Central memory CD8-positive, alpha-beta T cell (primary cell): Measurements from ENCODE around the gene ARCN1.
A peak's percentile ranks its signal among the peaks of the same experiment; 100 is the strongest.
"Not testable (repeated sequence)": the region's sequence is repeated elsewhere in the genome, so short reads cannot be mapped to it uniquely, and the experiment has no call there.

Source experiments
- ATAC-seq: fragments of 150-1000 bp; cut with Tn5 transposase; replicated peaks from 2 replicates; pipeline ENCODE4 v1.10.0; 2022; ENCODE audit warnings: mild to moderate bottlenecking, moderate FRiP score, moderate number of reproducible peaks; ENCODE audit not compliant: poor library complexity, severe bottlenecking; ENCODE audit errors: extremely low read depth
- DNase-seq, 2 donors: peaks; one replicate each; pipeline ENCODE4 v3.0.0; 2021; ENCODE audit warnings: low spot score in 2 of 2
- H3K27ac Mint-ChIP-seq: one replicate; pipeline ENCODE4 v1.8.0; 2022; ENCODE audit warnings: low read depth, mild to moderate bottlenecking, moderate library complexity, mixed read lengths
- H3K27me3 Mint-ChIP-seq: one replicate; pipeline ENCODE4 v1.8.0; 2022; ENCODE audit warnings: mixed read lengths
- H3K36me3 Mint-ChIP-seq: one replicate; pipeline ENCODE4 v1.8.0; 2022; ENCODE audit warnings: mild to moderate bottlenecking, moderate library complexity, mixed read lengths; ENCODE audit not compliant: insufficient read depth
- H3K4me1 Mint-ChIP-seq: one replicate; pipeline ENCODE4 v1.8.0; 2022; ENCODE audit warnings: mixed read lengths
- H3K4me3 Mint-ChIP-seq: one replicate; pipeline ENCODE4 v1.8.0; 2022; ENCODE audit warnings: mild to moderate bottlenecking, moderate library complexity, mixed read lengths
- H3K9me3 Mint-ChIP-seq: one replicate; pipeline ENCODE4 v1.8.0; 2022; ENCODE audit warnings: mixed read lengths

ARCN1 gene

DNA sequence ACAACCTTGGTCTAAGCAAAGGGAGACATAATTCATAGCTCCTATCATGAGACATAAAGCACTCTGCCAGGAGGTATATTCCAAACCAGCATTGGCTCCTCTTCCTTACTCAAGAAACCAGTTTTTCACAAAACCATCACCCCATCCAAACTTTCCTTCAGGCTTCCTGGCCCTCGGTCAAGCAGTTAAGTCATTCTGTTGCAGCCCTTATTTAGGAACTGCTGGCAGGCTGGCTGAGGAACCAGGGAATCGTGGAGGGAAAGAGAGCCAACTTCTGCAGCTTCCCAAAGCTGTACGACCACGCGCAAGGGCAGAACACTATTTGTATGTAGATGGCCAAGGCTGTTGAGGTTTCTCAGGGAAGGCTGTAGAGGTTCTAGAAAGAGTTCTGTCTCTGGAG is 7.2 kb upstream of the ARCN1 start:
- Mint-ChIP-seq H3K4me1 (peaks cover 13% of the 10 kb centered on the region), H3K9me3 (no peaks in the 10 kb centered on the region), H3K36me3 (peaks cover 6% of the 10 kb centered on the region), H3K27me3 (no peaks in the 10 kb centered on the region), H3K27ac (peak overlapping the region; percentile 81), H3K4me3 (peak overlapping the region; percentile 85)
- no peak for DNase-seq
- no peak for ATAC-seq

DNA sequence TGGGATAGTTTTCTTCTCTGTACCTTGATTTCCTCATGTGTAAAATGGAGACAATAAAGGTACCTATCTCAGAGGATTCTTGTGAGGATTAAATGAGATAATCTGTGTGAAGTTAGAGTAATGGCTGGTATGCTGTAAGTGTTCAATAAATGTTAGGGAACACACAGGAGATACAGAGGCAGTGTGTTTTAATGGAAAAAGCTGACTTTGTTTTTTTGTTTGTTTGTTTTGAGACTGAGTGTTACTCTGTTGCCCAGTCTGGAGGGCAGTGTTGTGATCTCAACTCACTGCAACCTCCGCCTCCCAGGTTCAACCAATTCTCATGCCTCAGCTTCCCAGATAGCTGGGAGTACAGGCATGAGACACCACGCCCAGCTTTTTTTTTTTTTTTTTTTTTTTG is 2.5 kb upstream of the ARCN1 start:
- Mint-ChIP-seq H3K4me1 (peaks cover 35% of the 10 kb centered on the region), H3K27ac (no peak overlapping the region), H3K27me3 (no peaks in the 10 kb centered on the region), H3K36me3 (peaks cover 10% of the 10 kb centered on the region), H3K4me3 (no peak overlapping the region), H3K9me3 (no peaks in the 10 kb centered on the region)
- DNase-seq (no peak), ATAC-seq (no peak)

DNA sequence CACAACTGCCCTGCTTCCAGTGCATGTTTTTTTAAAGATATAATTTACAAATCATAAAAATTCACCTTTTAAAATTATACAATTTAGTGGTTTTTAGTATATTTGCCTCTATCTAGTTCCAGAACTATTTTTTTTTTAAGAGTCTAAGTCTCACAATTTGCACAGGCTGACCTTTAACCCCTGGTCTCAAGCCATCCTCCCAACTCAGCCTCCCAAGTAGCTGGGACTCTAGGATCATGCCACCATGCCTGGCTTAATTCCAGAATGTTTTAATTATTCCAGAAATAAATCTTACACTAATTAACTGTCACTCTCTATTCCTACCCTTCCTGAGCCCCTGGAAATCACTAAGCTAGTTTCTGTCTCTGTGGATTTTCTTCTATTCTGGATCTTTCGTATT is 1.4 kb upstream of the ARCN1 start:
- H3K27ac Mint-ChIP-seq: peak overlapping the region; percentile 90
- no peak overlapping the region for H3K4me3 Mint-ChIP-seq
- no peaks in the 10 kb centered on the region for H3K27me3 Mint-ChIP-seq

DNA sequence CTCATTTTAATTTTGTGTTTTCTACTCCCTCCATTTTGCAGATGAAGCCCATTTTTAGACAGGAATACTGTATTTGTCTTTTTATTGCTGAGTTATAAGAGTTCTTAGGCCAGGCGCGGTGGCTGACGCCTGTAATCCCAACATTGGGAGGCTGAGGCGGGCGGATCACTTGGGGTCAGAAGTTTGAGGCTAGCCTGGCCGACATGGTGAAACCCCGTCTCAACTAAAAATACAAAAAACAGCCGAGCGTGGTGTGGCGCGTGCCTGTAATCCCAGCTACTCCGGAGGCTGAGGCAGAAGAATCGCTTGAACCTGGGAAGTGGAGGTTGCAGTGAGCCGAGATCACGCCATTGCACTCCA is 528 bp upstream of the ARCN1 start:
- Mint-ChIP-seq H3K27ac (peak overlapping the region; percentile 90), H3K4me3 (peak overlapping the region; percentile 82), H3K4me1 (peaks cover 40% of the 10 kb centered on the region)
- H3K27me3 Mint-ChIP-seq, H3K9me3 Mint-ChIP-seq, ATAC-seq, H3K36me3 Mint-ChIP-seq: not testable (repeated sequence)
- peak; percentile 12 to 16 for DNase-seq

More for the DNA sequence above, 1.4 kb upstream of the ARCN1 start:
- H3K9me3 Mint-ChIP-seq: no peaks in the 10 kb centered on the region
- peaks cover 38% of the 10 kb centered on the region for H3K4me1 Mint-ChIP-seq
- ATAC-seq (no peak), DNase-seq (no peak)
- peaks cover 8% of the 10 kb centered on the region for H3K36me3 Mint-ChIP-seq

DNA sequence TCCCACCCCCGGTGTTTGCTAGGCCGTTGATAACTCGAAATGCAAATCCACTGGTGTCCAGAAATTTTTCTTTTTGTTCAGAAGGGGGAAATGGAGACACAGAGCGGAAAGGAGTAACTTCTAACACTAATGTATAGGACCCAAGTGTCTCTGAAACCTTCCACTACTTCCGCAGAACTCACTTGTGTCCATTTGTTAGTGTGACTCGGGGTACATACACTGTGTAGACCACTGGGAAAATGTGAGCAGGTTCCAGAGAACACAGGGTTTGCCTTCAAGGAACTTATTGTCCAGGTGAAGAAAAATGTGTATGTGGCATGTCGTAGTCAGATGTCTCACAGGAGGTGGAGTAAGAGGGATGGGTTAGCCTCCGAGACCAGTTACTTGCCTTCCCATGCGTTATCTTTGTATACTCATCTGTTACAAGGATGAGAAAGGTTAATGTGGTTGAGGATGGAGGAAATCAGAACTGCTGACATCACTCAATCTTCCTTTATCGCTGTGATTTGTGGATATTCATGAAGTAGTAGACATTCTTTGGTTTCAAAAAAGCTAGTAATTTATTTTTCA is 857 bp downstream of the ARCN1 start:
- Mint-ChIP-seq H3K9me3 (no peaks in the 10 kb centered on the region), H3K27ac (peak overlapping the region; percentile 90), H3K4me3 (peak overlapping the region; percentile 82), H3K36me3 (peaks cover 14% of the 10 kb centered on the region), H3K4me1 (peaks cover 51% of the 10 kb centered on the region), H3K27me3 (no peaks in the 10 kb centered on the region)
- peak in 1 of 2 donors; percentile 14 for DNase-seq
- ATAC-seq: peak; percentile 29

DNA sequence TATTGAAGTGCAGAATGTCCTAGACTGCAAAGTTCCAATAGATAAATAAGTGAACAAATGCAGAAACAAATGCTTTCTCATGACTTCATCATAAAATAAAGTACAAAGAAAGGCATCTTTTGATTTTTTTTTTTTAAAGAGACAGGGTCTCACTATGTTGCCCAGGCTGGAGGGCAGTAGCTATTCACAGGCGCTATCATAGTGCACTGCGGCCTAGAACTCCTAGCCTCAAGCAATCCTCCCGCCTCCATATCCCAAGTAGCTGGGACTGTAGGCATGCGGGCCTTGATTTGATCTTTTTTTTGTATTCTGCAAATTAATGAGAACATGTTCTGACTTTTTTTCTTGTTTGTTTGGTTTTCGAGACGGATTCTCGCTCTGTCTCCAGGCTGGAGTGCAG is 2.4 kb downstream of the ARCN1 start:
- peaks cover 56% of the 10 kb centered on the region for H3K4me1 Mint-ChIP-seq
- peak overlapping the region; percentile 54 for H3K4me3 Mint-ChIP-seq
- H3K27ac Mint-ChIP-seq: peak overlapping the region; percentile 75

DNA sequence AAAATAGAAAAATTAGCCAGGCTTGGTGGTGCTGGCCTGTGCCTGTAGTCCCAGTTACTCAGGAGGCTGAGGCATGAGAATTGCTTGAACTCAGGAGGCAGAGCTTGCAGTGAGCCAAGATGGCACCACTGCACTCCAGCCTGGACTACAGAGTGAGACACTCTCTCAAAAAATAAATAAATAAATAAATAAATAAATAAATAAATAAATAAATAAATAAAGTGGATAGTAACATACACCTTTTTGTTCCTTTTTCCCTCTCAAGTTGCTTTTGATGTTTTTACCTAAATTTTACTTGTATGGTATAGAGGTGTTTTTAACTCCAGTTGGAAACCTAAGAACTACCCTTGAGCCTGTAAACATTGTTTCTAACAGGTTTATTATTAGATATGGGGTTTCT is 5.8 kb downstream of the ARCN1 start:
- not testable (repeated sequence) for H3K4me3 Mint-ChIP-seq, DNase-seq, H3K27me3 Mint-ChIP-seq, ATAC-seq, H3K9me3 Mint-ChIP-seq, H3K27ac Mint-ChIP-seq
- Mint-ChIP-seq H3K4me1 (peaks cover 55% of the 10 kb centered on the region), H3K36me3 (peaks cover 20% of the 10 kb centered on the region)

More for the DNA sequence above, 2.4 kb downstream of the ARCN1 start:
- Mint-ChIP-seq H3K27me3 (no peaks in the 10 kb centered on the region), H3K9me3 (no peaks in the 10 kb centered on the region), H3K36me3 (peaks cover 14% of the 10 kb centered on the region)
- no peak for ATAC-seq
- DNase-seq: no peak

DNA sequence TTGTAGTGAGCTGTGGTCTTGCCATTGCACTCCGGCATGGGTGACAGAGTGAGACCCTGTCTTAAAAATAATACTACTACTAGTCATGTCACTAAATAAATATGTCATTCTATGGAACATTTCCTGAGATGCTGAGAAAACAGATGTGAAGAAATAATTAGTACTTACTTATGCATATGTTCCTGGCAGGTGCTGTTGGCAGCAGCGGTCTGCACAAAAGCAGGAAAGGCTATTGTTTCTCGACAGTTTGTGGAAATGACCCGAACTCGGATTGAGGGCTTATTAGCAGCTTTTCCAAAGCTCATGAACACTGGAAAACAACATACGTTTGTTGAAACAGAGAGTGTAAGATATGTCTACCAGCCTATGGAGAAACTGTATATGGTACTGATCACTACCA is 8.8 kb downstream of the ARCN1 start:
- no peaks in the 10 kb centered on the region for H3K27me3 Mint-ChIP-seq
- H3K4me3 Mint-ChIP-seq: no peak overlapping the region
- peaks cover 30% of the 10 kb centered on the region for H3K4me1 Mint-ChIP-seq
- no peak for DNase-seq
- peaks cover 47% of the 10 kb centered on the region for H3K36me3 Mint-ChIP-seq
- no peak for ATAC-seq
- no peak overlapping the region for H3K27ac Mint-ChIP-seq
- no peaks in the 10 kb centered on the region for H3K9me3 Mint-ChIP-seq

DNA sequence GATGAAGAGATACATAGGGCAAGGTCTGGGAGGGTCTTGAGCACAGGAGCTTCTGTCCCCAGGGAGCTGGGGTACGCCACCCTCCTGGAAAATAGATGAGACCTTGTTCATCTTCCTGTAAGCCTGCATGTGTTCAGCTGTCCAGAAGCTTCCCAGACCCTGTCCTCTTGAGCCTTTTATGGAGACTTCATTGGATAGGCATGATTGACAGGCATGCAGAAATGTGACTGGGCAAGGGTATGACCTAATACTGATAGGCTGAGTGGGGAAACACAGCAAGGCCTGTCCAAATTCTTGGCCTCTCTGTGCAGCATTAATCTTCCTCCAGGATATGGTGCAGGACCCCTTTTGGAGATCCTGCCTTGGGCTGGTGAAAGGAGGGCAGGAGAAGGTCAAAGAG is 15.7 kb downstream of the ARCN1 start:
- no peaks in the 10 kb centered on the region for H3K27me3 Mint-ChIP-seq
- H3K36me3 Mint-ChIP-seq: peaks cover 84% of the 10 kb centered on the region
- H3K9me3 Mint-ChIP-seq: no peaks in the 10 kb centered on the region
- no peaks in the 10 kb centered on the region for H3K4me1 Mint-ChIP-seq
- H3K4me3 Mint-ChIP-seq: no peak overlapping the region
- ATAC-seq (no peak), DNase-seq (no peak)
- H3K27ac Mint-ChIP-seq: no peak overlapping the region

DNA sequence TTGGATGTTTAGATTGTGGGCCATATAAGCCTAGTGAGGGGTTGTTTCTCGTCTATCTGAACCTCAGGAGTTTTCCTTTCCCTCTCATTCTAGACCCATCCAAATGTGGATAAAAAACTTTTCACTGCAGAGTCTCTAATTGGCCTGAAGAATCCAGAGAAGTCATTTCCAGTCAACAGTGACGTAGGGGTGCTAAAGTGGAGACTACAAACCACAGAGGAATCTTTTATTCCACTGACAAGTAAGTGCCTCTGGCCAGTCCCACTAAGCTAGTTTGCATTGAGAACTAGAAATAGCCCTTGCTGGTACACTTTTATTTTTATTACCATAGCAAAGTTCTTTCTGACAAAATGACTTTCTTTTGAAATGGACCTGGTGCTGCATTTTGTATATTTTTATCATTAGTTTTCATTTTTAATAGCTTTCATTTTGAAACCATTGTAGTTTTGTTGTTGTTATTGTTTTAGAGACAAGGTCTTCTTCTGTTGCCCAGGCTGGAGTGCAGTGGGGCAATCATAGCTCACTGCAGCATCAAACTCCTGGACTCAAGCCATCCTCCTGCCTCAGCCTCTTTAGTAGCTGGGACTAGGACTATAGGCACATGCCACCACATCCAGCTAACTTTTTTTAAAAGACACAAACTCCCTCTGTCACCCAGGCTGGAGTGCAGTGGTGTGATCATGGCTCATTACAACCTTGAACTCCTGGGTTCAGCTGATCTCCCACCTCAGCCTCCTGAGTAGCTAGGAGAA is 20.6 kb downstream of the ARCN1 start:
- no peaks in the 10 kb centered on the region for H3K4me1 Mint-ChIP-seq
- H3K36me3 Mint-ChIP-seq: peaks cover 70% of the 10 kb centered on the region
- DNase-seq (no peak), ATAC-seq (no peak)
- no peaks in the 10 kb centered on the region for H3K27me3 Mint-ChIP-seq
- no peak overlapping the region for H3K27ac Mint-ChIP-seq
- no peaks in the 10 kb centered on the region for H3K9me3 Mint-ChIP-seq
- no peak overlapping the region for H3K4me3 Mint-ChIP-seq

DNA sequence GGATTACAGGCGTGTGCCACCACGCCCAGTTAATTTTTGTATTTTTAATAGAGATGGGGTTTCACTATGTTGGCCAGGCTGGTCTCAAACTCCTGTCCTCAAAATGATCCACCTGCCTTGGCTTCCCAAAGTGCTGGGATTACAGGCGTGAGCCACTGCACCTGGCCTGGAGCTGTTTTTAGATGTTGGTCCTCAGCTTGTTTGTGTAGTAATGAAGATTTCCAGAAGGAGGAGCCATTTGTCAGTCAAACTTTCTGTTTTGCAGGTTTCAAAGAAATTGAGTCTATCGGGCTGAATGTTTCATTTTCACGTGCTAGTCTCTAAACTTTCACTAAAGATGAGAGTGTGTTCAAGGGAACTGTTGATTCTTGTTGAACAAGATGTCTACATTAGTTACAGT is 22.8 kb downstream of the ARCN1 start:
- not testable (repeated sequence) for ATAC-seq, H3K4me3 Mint-ChIP-seq, H3K27me3 Mint-ChIP-seq, DNase-seq, H3K9me3 Mint-ChIP-seq, H3K27ac Mint-ChIP-seq, H3K4me1 Mint-ChIP-seq
- H3K36me3 Mint-ChIP-seq: peaks cover 75% of the 10 kb centered on the region

DNA sequence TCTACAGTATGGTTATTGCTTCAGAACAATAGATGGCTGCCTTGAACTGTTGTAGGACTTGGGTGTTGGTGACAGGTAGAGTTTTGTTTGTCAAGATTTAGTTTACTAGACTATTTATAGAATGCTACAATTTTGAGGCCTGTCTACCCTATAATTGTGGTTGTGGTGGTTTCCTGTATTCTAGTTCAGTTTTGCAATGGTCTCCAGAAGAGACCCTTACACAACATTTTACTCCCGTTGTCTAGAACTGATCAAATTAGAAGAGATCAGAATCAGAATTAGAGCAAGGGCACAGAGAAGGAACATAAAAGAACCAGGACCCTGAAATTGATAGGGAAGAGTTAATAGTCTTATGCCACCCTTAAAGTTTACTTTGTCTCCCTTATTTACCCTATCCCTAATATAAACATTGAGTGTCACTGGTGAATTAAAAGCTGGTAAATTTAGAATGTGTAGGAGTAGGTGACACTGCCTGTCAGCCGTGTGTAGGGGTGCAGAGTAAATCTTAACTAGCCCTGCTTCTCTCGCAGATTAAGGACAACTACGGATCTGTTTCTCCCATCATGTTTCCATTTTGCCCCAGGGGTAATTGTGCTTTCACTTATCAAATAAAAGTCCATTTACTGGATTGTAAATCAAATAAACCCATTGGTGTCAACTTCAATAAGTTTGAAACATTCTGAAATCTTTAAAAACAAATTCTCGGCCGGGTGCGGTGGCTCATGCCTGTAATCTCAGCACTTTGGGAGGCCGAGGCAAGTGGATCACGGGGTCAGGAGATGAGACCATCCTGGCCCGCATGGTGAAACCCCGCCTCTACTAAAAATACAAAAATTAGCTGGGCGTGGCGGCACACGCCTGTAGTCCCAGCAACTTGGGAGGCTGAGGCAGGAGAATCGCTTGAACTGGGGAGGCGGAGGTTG is 24.3 kb downstream of the ARCN1 start:
- H3K9me3 Mint-ChIP-seq: no peaks in the 10 kb centered on the region
- peaks cover 73% of the 10 kb centered on the region for H3K36me3 Mint-ChIP-seq
- no peaks in the 10 kb centered on the region for H3K4me1 Mint-ChIP-seq
- peak overlapping the region; percentile 4 for H3K27ac Mint-ChIP-seq
- H3K27me3 Mint-ChIP-seq: no peaks in the 10 kb centered on the region
- DNase-seq (no peak), ATAC-seq (no peak)
- H3K4me3 Mint-ChIP-seq: no peak overlapping the region
